Colon (tissue), 2 donors: ENCODE results near the gene RPN1.

Experiments
- FAIRE-seq: peaks from 2 replicates; lab custom pipeline; 2012; peaks lifted over from hg19 to GRCh38; lab: Jason Lieb, UNC
- donor health status: control.
- donor health status: control.

Gene RPN1

DNA sequence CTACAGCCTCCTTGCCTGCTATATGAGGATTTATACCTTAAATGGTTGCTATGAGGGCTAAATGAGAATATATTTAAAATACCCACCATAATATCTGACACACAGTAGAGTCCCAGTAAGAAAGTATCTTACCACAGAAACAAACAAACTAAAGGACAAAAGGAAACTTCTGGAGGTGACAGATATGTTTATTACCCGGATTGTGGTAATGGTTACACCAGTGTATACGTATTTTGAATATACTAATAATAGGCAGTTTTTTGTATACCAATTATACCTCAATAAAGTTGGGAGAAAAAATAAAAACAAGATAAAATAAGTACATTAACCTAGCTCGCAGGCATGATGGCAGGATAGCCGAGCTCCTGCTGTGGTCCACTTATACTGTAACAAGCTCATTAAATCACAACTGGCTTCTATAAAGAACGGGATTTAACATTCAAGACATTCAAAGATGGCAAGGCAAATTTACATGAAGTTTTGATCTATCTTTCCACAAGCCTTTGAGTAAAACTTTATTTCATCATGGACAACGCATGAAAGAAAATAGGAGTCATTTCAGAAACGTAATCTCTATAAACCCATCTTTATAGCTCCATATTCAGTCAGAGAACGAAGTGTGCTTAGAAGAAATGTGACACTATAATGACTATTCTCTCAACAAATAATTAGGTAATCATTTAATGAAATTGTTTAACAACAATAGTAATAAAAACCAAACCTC, 1.5 kb downstream of the RPN1 start:
- FAIRE-seq = no peak

DNA sequence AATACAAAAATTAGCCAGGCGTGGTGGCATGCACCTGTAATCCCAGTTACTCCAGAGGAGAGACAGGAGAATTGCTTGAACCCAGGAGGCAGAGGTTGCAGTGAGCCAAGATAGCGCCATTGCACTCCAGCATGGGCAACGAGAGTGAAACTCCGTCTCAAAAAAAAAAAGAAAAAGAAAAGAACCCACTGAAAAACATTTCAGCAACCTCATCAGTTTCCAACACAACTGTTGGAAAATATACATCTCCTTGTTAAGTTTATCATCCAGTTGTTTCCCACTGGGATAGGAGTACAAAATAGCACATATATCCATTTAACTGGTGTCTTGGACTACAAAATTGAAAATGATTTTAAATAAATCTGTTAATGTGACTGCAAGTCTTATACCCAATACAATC, 2.2 kb downstream of the RPN1 start:
- FAIRE-seq = no peak

DNA sequence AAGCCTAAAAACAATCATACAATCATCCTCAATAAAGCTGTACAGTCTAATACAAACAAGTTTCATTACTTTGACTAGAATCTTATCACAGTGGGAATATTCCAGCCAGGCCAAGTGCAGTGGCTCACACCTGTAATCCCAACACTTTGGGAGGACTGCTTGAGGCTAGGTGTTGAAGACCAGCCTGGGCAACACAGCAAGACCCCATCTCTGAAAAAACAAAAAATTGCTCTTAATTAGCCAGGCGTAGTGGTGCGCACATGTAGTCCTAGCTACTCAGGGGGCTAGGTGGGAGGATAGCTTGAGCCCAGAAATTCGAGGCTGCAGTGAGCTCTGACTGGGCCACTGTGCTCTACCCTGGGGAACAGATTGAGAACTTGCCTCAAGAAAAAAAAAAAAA, 3.3 kb downstream of the RPN1 start:
- no peak for FAIRE-seq

DNA sequence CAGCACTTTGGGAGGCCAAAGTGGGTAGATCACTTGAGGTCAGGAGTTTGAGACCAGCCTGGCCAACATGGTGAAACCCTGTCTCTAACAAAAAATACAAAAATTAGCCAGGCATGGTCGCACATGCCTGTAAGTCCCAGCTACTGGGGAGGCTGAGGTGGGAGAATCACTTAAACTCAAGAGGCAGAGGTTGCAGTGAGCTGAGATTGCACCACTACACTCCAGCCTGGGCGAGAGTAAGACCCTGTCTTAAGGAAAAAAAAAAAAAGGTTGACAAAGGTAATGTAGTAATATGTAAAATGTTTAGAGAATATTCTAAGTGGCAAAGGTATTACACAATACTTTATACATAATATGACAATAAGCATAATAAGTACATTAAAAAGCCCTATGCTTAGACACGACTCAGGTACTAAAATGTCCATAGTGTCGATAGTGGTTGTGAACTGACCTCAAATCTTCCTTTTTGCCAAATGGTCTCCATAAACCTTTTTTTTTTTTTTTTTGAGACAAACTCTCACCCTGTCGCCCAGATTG, 16.5 kb downstream of the RPN1 start:
- FAIRE-seq = no peak

DNA sequence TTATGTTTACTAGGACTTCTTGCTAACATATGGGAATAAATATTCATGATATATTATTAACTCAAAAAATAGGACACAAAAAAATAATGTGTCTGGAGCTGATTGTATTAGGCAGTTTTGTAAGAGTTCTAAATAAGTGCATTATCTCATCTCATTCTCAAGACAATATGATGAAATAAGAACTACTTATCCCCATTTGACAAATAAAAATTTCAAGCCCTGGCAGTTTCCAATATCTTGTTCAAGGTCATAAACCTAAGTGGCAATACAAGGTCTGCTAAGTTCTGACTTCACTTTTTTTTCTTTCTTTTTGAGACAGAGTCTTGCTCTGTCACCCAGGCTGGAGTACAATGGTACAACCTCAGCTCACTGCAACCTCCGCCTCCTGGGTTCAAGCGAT, 18.3 kb downstream of the RPN1 start:
- no peak for FAIRE-seq

DNA sequence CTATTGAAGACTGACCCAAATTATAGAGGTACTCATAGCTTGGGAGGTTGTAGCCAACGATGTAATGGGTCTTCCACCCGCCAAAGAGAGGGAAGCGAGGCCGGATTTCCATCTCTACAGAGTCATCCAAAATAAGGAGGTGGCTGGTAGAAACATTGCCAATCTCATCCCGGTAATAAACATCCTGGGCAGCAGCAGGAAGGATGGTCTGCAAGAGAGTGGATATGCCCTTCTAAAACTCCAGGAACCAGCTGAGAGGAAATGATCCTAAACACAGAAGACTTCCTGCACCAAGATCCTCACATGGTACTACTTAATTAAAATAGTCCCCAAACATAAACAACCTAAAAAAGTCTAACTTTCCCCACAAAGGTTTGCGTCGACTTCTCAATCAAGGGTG, 20.7 kb downstream of the RPN1 start:
- FAIRE-seq = no peak

DNA sequence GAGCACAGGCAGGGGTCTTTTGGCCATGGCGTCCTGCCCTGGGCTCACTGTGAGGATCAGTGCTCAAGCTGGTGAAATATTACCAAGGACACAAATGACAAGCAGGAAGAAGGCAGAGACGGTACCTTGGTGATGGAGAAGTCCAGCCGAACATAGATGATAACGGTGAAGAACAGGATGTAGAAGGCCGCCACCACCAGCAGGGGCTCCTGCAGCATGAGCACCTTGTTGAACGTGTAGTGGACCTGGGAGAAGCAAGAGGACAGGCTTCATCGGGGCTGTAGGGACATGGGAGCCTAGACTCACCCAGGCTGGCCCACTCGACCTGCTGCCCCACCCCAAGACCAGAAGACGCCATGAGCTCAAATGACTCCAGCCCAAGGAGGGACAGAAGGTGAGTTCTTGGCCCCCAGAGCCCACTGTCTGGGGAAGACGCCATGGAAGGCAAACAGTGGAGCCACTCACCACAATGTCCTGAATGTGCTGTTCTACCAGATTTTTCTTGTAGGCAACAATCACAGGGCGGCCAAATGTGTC, 25.1 kb downstream of the RPN1 start:
- no peak for FAIRE-seq

DNA sequence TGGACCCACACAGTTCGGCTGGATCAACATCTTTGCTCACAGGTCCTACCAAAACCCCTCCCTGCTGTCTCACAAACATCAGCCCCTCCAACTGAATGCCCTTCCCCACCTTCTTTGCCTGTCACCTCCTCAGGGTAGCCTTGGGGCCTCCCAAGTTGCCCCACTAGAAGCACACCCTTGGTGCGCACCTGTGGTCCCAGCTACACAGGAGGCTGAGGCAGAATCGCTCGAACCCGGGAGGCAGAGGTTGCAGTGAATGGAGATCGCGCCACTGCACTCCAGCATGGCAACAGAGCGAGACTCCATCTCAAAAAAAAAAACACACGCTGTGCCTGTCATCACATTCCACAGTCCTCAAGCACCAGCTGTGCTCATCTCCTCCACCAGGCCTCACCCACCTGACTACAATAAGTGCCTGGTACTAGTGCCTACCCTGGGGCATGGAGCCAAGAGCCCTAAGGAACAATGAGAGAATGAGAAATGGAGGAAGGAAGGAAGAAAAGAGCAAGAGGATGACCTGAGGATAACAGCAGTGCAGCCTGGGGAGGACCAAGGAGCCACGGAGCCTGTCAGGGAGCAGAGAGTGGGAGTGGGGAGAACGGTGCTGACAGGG, 26.0 kb downstream of the RPN1 start:
- FAIRE-seq = no peak

DNA sequence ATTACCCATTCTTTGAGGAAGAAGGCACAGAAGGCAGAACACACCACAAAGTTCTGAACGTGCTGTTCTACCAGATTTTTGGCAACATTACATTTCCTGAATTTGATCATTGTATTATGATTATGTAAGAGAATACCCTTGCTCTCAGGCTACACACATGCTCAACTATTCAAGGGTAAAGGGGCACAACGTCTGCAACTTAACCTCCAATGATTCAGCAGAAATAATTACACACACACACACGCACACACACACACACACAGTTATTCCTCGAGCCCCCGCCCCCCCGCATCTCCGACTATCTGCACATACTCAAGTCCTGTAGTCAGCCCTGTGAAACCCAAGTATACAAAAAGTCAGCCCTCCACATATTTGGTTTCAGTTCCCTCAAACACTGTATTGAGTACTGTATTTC, 26.8 kb downstream of the RPN1 start:
- FAIRE-seq = no peak

DNA sequence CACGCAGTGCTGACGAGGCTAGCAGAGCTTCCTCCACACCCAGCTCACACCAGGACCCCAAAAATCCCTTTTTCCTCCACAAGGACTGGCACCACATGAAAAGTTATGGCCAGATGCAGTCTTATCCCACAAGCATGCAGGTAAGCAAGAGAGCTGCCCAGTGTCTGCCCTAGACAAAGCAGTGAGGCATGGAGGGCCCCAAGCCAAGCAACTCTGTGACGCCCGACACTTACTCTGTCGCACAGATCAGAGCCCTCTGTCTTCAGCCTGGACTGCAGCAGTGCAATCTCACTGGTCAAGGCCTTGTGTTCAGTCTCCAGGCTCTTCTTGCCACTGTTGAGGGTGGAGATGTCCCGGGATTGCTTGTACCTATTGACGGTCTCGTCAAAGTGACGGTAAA, 28.7 kb downstream of the RPN1 start:
- no peak for FAIRE-seq

DNA sequence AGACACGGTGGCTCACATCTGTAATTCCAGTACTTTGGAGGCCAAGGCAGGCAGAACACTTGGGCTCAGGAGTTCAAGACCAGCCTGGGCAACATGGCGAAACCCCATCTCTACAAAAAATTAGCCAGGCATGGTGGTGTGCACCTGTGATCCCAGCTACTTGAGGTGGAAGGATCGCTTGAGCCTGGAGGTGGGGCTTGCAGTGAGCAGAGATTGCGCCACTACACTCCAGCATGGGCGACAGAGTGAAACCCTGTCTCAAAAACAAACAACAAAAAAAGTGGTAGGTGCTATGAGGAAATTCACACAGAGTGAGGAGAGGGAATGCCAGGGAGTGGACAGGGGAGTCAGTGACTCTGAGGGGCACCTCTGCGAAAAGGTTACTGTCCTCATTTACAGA, 29.4 kb downstream of the RPN1 start:
- FAIRE-seq = no peak

DNA sequence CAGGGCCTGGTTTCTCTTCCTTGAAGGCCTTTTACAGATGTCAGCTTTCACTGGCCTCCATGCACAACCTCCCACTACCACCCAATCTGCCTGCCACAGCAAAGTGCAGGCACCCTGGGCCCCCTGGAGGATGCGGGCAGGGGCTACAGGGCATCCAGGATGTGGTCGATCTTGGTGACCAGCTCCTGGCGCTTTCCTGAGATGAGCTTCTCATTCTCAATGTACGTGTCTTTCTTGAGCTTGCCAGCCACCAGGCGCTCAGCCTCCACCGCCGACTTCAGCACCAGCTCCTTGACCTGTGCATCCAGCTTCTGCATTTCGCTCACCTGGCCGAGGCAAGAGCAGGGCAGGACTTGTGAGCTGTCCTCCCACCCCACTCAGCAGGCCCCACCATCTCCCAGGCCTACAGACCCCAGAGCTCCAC, 30.3 kb downstream of the RPN1 start:
- no peak for FAIRE-seq

DNA sequence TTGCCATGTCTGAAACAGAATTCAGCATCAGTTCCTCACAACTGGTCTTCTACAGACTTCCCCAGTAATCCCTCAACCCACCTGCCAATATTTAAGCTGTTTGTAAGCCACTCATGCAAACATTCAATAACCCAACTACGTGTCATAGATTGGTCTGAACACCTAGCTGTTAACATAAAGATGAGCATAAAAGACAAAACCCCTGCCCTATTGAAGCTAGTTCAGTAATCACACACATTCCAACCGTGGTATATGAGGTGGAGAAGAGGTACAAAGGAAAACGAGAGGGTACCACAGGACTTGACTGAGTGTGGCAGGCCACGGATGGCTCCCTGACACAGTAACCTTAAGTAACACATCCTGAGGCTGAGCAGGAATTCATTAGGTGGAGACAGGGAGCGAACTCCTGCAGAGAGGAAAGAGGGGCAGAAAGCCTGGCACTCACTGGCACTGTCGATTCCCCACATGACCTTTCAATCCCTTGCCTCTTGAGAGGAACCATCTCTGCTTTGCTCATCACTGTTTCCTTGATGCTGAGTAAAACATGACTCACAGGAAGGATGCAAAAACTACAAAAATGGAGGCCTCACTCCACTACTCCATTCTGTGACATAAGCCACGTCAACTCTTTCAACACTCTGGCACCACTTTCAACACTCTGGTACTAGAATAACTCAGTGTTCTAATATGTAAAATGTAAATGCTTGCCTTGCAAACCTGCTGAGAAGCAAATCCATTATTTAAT, 31.3 kb downstream of the RPN1 start:
- no peak for FAIRE-seq

DNA sequence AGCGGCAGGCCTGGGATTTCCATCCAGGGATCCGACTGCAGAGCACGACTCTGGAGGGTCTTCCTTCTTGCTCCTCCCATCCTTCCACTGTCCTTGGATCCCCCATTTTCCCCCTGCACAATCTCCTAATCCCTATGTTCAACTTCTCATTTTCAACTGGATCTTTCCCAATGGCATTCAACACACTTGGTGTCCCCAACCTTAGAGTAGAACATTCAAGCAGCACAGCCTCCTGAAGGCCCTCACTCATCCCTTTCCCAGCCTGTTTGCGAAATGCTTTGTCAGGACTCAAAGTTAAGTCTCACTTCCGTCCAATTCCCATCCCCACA, 32.3 kb downstream of the RPN1 start:
- FAIRE-seq = no peak

DNA sequence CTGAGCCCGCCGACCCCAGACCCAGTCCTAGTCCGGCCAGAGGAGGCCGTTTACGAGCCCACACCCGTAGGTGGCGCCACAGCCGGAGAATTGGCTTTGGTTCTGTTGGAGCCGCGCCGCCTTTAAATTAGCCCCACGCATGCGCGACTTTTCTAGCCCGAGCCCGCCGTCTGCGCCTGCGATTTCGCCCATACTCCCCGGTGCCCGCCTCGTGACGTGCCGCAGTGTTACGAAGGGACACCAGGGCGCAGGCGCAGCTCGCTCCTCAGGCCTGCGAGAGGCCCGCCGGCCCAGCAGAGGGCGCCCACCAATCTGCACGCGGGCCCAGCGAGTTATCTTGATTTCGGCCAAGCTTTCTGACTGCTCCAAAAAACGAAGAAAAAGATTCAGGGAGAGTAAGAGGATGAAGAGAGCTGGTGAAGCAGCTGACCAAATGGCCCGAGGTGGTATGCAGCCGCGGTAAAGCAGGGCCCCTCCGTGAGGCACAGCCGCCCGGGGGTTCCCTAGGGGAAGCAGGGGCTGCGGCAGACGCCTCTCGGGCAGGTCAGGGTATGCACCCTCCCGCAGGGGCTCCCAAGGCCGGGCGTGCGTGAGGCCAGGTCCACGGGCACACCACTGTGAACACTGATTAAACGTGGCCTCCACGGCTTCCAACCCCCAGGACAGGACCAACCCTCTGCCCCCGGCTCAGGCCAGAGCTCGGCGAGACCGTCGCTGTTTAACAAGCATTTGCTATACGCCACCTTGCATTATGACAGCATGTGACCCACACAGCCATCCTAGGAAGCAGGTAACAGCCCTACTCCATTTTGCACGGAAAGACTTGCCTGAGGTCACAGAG, 32.8 kb downstream of the RPN1 start:
- no peak for FAIRE-seq

DNA sequence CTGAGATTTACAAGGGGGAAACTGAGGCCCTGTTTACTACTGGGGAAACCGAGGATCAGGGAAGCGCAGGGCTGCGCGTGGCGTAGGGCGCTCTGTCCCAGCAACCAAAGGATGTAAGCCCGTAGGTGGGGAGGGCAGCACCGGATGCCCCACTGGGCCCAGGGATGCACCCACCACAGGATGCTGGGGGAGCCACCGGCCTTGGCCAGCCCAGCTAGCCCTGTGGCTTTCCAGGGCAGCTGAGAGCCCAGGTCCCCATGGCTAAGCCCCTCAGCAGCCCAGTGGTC, 33.4 kb downstream of the RPN1 start:
- FAIRE-seq = no peak

DNA sequence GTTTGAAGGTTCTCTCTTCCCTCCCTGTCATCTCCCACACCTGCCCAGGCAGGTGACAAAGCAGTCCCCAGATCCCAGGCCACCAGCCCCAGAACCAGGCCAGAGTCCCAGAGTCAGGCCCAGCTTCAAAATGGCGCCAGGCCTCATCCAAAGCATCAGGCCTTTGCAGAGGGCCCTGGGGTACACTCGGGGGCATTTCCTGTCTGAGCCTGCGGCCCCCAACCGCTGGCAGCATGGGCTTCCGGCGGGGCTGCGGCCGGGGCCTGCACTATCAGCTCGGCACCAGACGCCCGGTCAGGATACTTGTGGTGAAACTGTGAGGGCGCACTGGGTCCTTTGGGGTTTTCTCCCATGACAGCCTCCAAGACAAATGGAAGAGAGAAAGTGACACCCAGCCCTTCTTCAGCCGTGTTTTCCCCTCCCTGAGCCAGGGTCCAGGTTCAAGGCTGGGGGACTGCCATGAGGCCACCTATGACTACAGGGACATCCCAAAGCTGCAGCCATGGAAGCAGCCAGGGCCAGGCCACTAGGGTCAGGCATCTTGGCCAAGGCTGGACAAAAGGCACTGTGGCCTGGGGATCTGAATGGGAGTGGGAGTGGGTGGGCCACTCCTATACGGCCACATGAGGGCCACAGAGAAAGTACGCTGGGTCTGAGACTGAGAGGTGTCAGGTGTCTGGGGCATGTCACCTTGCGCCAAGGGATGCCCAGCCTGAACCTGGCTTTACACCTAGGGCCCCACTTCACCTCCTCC, 33.9 kb downstream of the RPN1 start:
- FAIRE-seq = no peak

DNA sequence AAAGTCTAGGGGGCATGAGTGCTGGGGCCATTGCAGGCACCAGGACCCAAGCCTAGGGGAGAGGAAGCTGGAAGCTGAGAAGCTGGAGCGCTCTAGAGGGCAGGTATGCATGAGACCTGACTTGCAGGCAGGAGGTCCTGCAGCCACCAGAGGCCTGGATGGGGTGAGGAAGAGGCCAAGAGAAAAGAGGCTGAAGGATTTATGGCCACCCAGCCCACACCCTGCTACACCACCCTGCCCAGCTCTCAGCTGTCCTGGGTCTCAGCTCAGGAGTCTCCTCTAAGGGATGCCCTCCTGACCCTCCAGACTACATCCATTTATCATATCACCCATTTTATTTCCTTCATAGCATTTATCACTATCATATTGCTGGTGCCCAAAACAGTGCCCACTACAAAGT, 36.5 kb downstream of the RPN1 start:
- FAIRE-seq = no peak

DNA sequence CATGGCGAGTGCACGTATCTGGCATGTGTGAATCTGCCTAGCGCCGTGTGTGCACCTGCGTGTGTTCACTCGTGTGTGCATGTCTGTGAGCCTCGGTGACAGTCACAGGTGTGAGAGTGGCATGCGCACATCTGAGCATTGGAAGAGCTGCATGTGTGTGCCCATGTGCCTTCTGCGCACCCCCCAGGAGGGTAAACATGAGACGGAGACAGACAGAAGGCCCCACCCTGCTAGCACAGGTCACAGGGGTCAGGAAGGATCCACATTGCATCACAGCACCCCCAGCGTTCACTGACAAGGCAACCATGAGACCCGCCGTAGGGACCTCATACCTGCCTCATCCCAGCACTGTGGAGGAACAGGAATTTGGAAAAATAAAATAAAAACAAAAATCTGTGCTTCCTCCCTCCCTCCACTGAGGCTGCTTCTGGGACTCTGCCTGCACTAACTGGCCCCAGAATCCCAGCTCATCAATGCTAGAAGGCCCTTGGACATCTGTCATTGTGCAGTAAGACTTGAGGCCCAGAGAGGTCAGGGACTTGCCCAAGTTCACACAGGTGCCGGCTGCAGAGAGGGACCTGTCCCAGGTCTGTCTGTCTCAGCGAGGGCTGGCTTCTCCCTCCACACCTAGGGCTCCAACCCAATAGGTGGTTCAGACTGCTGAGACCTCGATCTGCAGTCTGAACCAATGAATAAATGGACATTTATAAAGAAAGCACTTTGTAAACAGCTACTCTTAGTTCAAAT, 37.4 kb downstream of the RPN1 start:
- FAIRE-seq = no peak

DNA sequence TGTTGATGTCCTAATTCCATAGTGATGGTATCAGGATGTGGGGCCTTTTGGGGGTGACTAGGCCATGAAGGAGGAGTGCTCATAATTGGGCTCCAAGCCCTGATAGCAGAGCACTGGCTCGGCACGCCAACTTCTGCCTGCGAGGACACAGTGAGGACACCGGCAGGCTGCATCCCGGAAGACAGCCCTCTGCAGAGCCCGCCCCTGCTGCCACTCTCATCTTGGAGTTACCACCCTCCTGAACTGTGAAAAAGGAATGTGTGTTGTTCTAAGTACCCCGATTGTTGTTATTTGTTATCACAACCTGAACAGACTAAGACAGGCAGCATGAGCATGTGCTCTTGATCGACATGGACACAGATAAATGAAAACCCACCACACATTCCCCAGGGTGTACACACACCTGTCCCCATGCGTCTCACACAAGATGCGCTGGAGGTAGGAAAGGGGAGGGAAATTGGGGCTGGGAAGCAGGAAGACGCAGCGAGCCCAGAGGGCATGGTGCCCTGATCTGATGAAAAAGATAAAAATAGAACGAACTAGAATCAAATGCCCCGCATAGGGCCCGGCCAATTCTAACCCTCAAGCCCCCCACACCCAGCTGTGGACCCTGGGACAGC, 40.1 kb downstream of the RPN1 start:
- FAIRE-seq = no peak

DNA sequence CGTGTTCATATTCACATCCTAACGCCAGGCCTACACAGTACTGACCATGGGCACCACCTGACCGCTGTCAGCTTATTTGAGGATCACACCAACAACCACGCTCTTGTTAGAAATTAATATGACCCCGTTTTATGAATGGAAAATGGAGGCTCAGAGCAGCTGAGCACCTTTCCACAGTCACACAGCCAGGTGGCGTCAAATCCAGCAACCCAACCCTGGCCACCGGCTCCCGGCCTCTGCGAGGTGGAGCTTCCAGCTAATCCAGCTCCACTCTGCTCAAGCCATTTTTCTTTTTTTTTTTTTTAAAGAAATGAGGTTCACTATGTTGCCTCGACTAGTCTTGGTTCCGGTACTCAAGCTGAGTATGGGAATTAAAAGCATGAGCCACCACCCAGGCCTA, 41.3 kb downstream of the RPN1 start:
- no peak for FAIRE-seq
